PC-9 (cell line): ENCODE measurements around the gene PIK3R2.

Source experiments
- EZH2 ChIP-seq: fragments of 200-600 bp; sonication (generic); IDR thresholded peaks from 2 replicates; pipeline ENCODE4 v1.8.0; 2017; ENCODE audit warnings: antibody characterized with exemption, low read depth
- TF ChIP-seq, protein P1 (sequence below): fragments of 200-600 bp; sonication (generic); conservative IDR thresholded peaks from 2 replicates; pipeline ENCODE4 v1.6.1; 2017; ENCODE audit warnings: mixed run types, antibody characterized with exemption, mild to moderate bottlenecking, moderate library complexity

DNA sequence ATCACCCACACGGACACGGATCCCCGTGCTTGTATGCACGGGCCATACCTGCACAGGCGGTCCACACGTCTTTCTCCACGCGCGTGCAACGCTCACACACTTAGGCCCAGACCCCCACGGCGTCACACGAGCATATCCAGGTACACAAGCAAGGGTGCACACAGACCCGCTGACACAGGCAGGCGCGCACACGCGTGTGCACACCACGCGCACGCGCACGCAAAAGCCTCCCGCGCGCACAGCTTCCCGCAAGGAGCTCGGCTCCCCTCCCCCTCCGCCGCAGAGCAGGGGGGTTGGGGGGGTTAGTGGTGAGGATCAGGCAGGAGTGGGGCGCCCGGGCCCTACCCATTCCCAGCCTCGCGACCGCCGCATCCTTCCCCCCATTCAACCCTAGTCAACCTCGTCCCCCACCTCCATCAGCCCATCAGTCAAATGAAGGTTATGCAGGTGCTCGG lies 50.5 kb downstream of the PIK3R2 start:
- TF ChIP-seq, protein P1, sequence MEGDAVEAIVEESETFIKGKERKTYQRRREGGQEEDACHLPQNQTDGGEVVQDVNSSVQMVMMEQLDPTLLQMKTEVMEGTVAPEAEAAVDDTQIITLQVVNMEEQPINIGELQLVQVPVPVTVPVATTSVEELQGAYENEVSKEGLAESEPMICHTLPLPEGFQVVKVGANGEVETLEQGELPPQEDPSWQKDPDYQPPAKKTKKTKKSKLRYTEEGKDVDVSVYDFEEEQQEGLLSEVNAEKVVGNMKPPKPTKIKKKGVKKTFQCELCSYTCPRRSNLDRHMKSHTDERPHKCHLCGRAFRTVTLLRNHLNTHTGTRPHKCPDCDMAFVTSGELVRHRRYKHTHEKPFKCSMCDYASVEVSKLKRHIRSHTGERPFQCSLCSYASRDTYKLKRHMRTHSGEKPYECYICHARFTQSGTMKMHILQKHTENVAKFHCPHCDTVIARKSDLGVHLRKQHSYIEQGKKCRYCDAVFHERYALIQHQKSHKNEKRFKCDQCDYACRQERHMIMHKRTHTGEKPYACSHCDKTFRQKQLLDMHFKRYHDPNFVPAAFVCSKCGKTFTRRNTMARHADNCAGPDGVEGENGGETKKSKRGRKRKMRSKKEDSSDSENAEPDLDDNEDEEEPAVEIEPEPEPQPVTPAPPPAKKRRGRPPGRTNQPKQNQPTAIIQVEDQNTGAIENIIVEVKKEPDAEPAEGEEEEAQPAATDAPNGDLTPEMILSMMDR = no peak
- no peak for TF ChIP-seq EZH2
